Hindlimb muscle (tissue), 1 donor: ENCODE measurements around the gene HSD17B13. TPM values are rescaled to one million over a fixed set of nuclear protein-coding genes. Genes with fewer than 3 reads are reported as not detected.
"Not testable (repeated sequence)": the region's sequence is repeated elsewhere in the genome, so short reads cannot be mapped to it uniquely, and the experiment has no call there.

Experiments
- DNase-seq: peaks from one replicate; pipeline ENCODE4 v3.0.0-alpha.2; 2013
- polyA plus RNA-seq: library from polyadenylated mRNA; unstranded; fragments of 120-200 nt; gene quantifications from one replicate; pipeline ENCODE4 v1.2.1, GENCODE V29; 2013; ENCODE audit not compliant: insufficient read length

HSD17B13 gene
- not detected for polyA plus RNA-seq

GRCh38 chr4:87322754-87323153, at the start of gene HSD17B13:
TSS of gene HSD17B13 (minus strand) at chr4:87322882. CDS start at chr4:87322841, 41 bp downstream.
- DNase-seq = no peak

- DNase-seq = no peak
Observed at GRCh38 chr4:87370068-87370467, 47.4 kb upstream of the HSD17B13 start.

GRCh38 chr4:87366521-87367162, 44.0 kb upstream of the HSD17B13 start:
- no peak for DNase-seq

- DNase-seq = no peak
Observed at GRCh38 chr4:87365348-87365747, 42.7 kb upstream of the HSD17B13 start.

- DNase-seq = no peak
Observed at GRCh38 chr4:87363552-87363951, 40.9 kb upstream of the HSD17B13 start.

- no peak for DNase-seq
Observed at GRCh38 chr4:87360338-87360935, 37.8 kb upstream of the HSD17B13 start.

- DNase-seq = no peak
Observed at GRCh38 chr4:87359258-87359657, 36.6 kb upstream of the HSD17B13 start.

- no peak for DNase-seq
Observed at GRCh38 chr4:87356832-87357526, 34.3 kb upstream of the HSD17B13 start.

- DNase-seq = no peak
Observed at GRCh38 chr4:87354168-87355102, 31.8 kb upstream of the HSD17B13 start.

GRCh38 chr4:87353592-87353991, 30.9 kb upstream of the HSD17B13 start:
- DNase-seq = peak; percentile 19

- DNase-seq = no peak
Observed at GRCh38 chr4:87345139-87345538, 22.5 kb upstream of the HSD17B13 start.

- no peak for DNase-seq
Observed at GRCh38 chr4:87342872-87343271, 20.2 kb upstream of the HSD17B13 start.

- not testable (repeated sequence) for DNase-seq
Observed at GRCh38 chr4:87341954-87342635, 19.4 kb upstream of the HSD17B13 start.

GRCh38 chr4:87339440-87339839, 16.8 kb upstream of the HSD17B13 start:
- no peak for DNase-seq

- DNase-seq = no peak
Observed at GRCh38 chr4:87337361-87337760, 14.7 kb upstream of the HSD17B13 start.

GRCh38 chr4:87333267-87333666, 10.6 kb upstream of the HSD17B13 start:
- DNase-seq = no peak

- DNase-seq = no peak
Observed at GRCh38 chr4:87330761-87331160, 8.1 kb upstream of the HSD17B13 start.

GRCh38 chr4:87327136-87327535, 4.5 kb upstream of the HSD17B13 start:
- DNase-seq = no peak

GRCh38 chr4:87326460-87326859, 3.8 kb upstream of the HSD17B13 start:
- no peak for DNase-seq

GRCh38 chr4:87321888-87322287, 794 bp downstream of the HSD17B13 start:
- no peak for DNase-seq

- DNase-seq = no peak
Observed at GRCh38 chr4:87317527-87317926, 5.2 kb downstream of the HSD17B13 start.

- no peak for DNase-seq
Observed at GRCh38 chr4:87316961-87317360, 5.7 kb downstream of the HSD17B13 start.
